Esophagus squamous epithelium (tissue), 5 donors: ENCODE results near the gene MTR. TPM values are rescaled to one million over a fixed set of nuclear protein-coding genes. Genes with fewer than 3 reads are reported as not detected.

ENCODE experiments used
- DNase-seq: peaks from one replicate; lab custom pipeline; 2025; lab: John Stamatoyannopoulos, UW
- H3K27ac ChIP-seq, 4 donors: fragments of 200-600 bp; sonication (generic); one replicate each; pipeline ENCODE4 v1.5.1; 2016 to 2019; ENCODE audit warnings: mild to moderate bottlenecking in 1 of 4
- H3K27me3 ChIP-seq, 4 donors: fragments of 200-600 bp; sonication (generic); 1 replicate in 3 of 4; 2 replicates in 1 of 4; pipeline versions ENCODE4 v1.5.1 to v1.6.0; 2017 to 2021; ENCODE audit warnings: antibody characterized with exemption in 1 of 4
- H3K36me3 ChIP-seq, 3 donors: fragments of 200-600 bp; sonication (generic); one replicate each; pipeline ENCODE4 v1.5.1; 2016 to 2019
- H3K4me1 ChIP-seq, 3 donors: fragments of 200-600 bp; sonication (generic); one replicate each; pipeline ENCODE4 v1.5.1; 2017 to 2019
- H3K4me3 ChIP-seq, 4 donors: fragments of 200-600 bp; sonication (generic); 1 replicate in 3 of 4; 2 replicates in 1 of 4; pipeline ENCODE4 v1.5.1; 2016 to 2019; ENCODE audit warnings: mild to moderate bottlenecking in 2 of 4, moderate library complexity in 1 of 4
- H3K9me3 ChIP-seq, 3 donors: fragments of 200-600 bp; sonication (generic); one replicate each; pipeline ENCODE4 v1.5.1; 2016 to 2019
- CTCF ChIP-seq, 6 experiments: fragments of 450-650 bp in 4 of 6; fragments of 200-600 bp in 2 of 6; sonication (generic) in 2 of 6; IDR thresholded peaks; one replicate each; pipeline ENCODE4 v1.5.1; 2016 to 2019; ENCODE audit warnings: antibody characterized with exemption in 6 of 6, mild to moderate bottlenecking in 4 of 6, moderate library complexity in 4 of 6
- POLR2A ChIP-seq, 4 donors: fragments of 450-650 bp; IDR thresholded peaks; one replicate each; pipeline ENCODE4 v1.6.1; 2017; ENCODE audit warnings: antibody characterized with exemption in 4 of 4, mild to moderate bottlenecking in 4 of 4, moderate library complexity in 3 of 4
- WGBS, 2 donors: methylation state at CpG; one replicate each; pipeline ENCODE4 v1.1.5; 2018; 5-methylcytosine and 5-hydroxymethylcytosine counted together
- intact Hi-C: fragments of 100-400 bp; cut with DNase I; formaldehyde crosslinking; loops from one replicate; pipeline ENCODE4 v1.15.0; 2022
- total RNA-seq, 4 donors: library from RNA; depleted of rRNA; stranded (reverse); fragments of >200 nt; gene quantifications; one replicate each; pipeline ENCODE4 v1.1.0, GENCODE V29; 2016
- donor health status: DM: yes; HTN: yes; CAD: no.

MTR gene
- total RNA-seq, 4 donors from 2014 or later: 5.8 to 21.6 (median 9.1) TPM

DNA sequence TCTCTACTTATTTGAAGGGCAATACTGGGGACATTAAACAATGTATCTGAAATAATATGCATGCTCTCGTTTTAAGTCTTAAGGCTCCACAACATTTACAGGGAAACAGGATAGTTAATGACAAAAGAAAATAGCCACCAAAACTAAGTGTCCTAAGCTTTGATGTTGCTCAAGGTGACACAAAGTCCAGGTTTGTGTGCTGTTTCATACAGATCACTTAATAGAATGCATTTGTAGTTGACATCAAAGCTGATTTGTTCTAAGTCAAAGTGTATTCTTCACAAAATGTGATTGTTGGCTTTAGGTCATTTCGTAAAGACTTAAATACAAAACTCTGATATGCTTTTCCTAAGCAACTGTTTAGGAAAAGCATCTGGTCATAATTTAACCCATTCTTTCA lies 37.5 kb upstream of the MTR start:
- H3K9me3 ChIP-seq: no peaks in the 10 kb centered on the region
- H3K4me3 ChIP-seq: no peak overlapping the region
- no peaks in the 10 kb centered on the region for H3K27me3 ChIP-seq
- no peak for DNase-seq
- H3K4me1 ChIP-seq: no peaks in the 10 kb centered on the region
- H3K36me3 ChIP-seq: no peaks in the 10 kb centered on the region
- WGBS, 2 donors: 72 to 74% methylated on average over 2 of the region's 2 CpGs
- H3K27ac ChIP-seq: no peak overlapping the region
- TF ChIP-seq POLR2A (IDR thresholded peaks at IDR 0.05) (no peak), CTCF (IDR thresholded peaks at IDR 0.05) (no peak)
- intact Hi-C loops: loop anchor here (10.0 kb wide), 1 partner anchor 627 kb away; no protein-coding TSS in a partner anchor

- WGBS, 2 donors: 42 to 47% methylated on average over 3 of the region's 3 CpGs
- no peak overlapping the region for H3K27ac ChIP-seq
- intact Hi-C loops: loop anchor here (10.0 kb wide), 1 partner anchor 625 kb away; no protein-coding TSS in a partner anchor
- H3K4me1 ChIP-seq: no peaks in the 10 kb centered on the region
- DNase-seq: no peak
- H3K4me3 ChIP-seq: no peak overlapping the region
- no peaks in the 10 kb centered on the region for H3K27me3 ChIP-seq
- H3K9me3 ChIP-seq: no peaks in the 10 kb centered on the region
- TF ChIP-seq POLR2A (IDR thresholded peaks at IDR 0.05) (no peak), CTCF (IDR thresholded peaks at IDR 0.05) (peak; percentile 24 to 62 (median 40))
- H3K36me3 ChIP-seq: no peaks in the 10 kb centered on the region
Measured at GRCh38 chr1:236759252-236759859, 35.7 kb upstream of the MTR start.

- Histone ChIP-seq H3K27me3 (no peaks in the 10 kb centered on the region), H3K27ac (no peak overlapping the region), H3K36me3 (no peaks in the 10 kb centered on the region), H3K9me3 (no peaks in the 10 kb centered on the region), H3K4me3 (no peak overlapping the region), H3K4me1 (no peaks in the 10 kb centered on the region)
- WGBS, 2 donors: 68 to 88% methylated on average over 2 to 3 of the region's 6 CpGs
- no peak for DNase-seq
- TF ChIP-seq POLR2A (IDR thresholded peaks at IDR 0.05) (no peak), CTCF (IDR thresholded peaks at IDR 0.05) (no peak)
- intact Hi-C loops: no loop called here
Measured at GRCh38 chr1:236760480-236760879, 34.6 kb upstream of the MTR start.

DNA sequence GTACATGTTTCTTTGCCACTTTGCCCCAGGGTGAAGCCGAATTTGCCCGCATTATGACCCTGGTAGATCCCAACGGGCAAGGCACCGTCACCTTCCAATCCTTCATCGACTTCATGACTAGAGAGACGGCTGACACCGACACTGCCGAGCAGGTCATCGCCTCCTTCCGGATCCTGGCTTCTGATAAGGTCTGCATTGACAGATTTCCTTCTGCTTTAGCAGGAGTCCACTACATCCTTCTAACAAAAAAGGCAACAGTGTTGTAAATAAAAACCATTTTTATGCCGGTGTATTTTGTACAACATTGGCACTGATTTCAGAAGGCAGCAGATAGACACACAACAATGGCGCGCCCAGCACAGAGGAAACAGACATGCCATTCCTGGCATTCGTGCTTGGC lies 34.1 kb upstream of the MTR start:
- intact Hi-C loops: no loop called here
- no peaks in the 10 kb centered on the region for H3K4me1 ChIP-seq
- H3K9me3 ChIP-seq: no peaks in the 10 kb centered on the region
- H3K27ac ChIP-seq: no peak overlapping the region
- H3K27me3 ChIP-seq: no peaks in the 10 kb centered on the region
- H3K36me3 ChIP-seq: no peaks in the 10 kb centered on the region
- H3K4me3 ChIP-seq: no peak overlapping the region
- 80 to 84% methylated on average over 14 of the region's 14 CpGs for WGBS, 2 donors
- no peak for TF ChIP-seq POLR2A (IDR thresholded peaks at IDR 0.05)
- no peak for TF ChIP-seq CTCF (IDR thresholded peaks at IDR 0.05)
- no peak for DNase-seq

DNA sequence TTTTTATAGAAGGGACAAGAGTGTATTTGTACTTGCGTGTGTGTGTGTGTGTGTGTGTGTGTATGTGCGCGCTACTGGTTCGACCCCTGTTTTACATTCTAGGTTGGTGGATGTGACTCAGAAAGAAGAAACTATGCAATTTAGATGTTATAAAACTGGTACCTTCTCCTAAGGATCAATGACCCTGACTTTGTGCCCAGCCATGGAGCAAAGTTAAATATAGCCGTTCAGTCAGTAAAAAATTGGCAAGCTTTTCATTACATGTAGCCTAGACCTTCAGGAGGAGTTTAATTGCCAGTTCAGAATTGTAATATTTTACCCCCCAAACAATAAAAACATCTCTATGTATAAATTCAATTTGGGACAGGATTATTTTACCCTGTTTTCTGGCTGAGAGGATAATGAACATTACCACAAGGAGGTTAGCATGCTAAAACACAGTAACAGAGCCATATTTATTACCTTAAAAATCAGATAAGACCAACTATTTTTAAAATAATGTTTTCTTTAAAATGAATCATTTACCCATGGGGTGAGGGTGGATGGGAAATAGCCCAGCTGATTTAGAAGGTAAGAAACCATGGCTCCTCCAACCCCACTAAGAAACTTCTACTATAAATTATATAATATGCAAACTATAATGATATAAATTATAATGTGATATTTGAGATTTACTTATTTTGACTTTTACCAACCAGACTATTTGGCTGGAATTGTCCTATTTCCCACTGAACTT lies 33.5 kb upstream of the MTR start:
- no peaks in the 10 kb centered on the region for H3K36me3 ChIP-seq
- no peak for TF ChIP-seq CTCF (IDR thresholded peaks at IDR 0.05)
- TF ChIP-seq POLR2A (IDR thresholded peaks at IDR 0.05): no peak

More for the DNA sequence above, 33.5 kb upstream of the MTR start:
- no peaks in the 10 kb centered on the region for H3K4me1 ChIP-seq
- no peaks in the 10 kb centered on the region for H3K27me3 ChIP-seq
- no peaks in the 10 kb centered on the region for H3K9me3 ChIP-seq
- 86 to 89% methylated on average over 5 of the region's 5 CpGs for WGBS, 2 donors
- intact Hi-C loops: no loop called here
- H3K27ac ChIP-seq: no peak overlapping the region
- no peak for DNase-seq
- no peak overlapping the region for H3K4me3 ChIP-seq
